GM21737 (cell line): ENCODE measurements around the gene TDRD12.
"Not testable (repeated sequence)": the region's sequence is repeated elsewhere in the genome, so short reads cannot be mapped to it uniquely, and the experiment has no call there.

Source experiments
- ATAC-seq: cut with Tn5 transposase; IDR thresholded peaks from one replicate; pipeline ENCODE4 v1.9.1; 2021; ENCODE audit warnings: mild to moderate bottlenecking, moderate library complexity; ENCODE audit not compliant: unreplicated experiment

Gene TDRD12

GRCh38 chr19:32829345-32829896, 109.9 kb downstream of the TDRD12 start:
- ATAC-seq: no peak

GRCh38 chr19:32830231-32831014, 110.9 kb downstream of the TDRD12 start:
- ATAC-seq: no peak

GRCh38 chr19:32831611-32832010, 112.0 kb downstream of the TDRD12 start:
- no peak for ATAC-seq

- not testable (repeated sequence) for ATAC-seq
Measured at GRCh38 chr19:32832094-32832493, 112.5 kb downstream of the TDRD12 start.

- not testable (repeated sequence) for ATAC-seq
Measured at GRCh38 chr19:32832825-32833224, 113.3 kb downstream of the TDRD12 start.

GRCh38 chr19:32833388-32833787, 113.8 kb downstream of the TDRD12 start:
- ATAC-seq: not testable (repeated sequence)

GRCh38 chr19:32837531-32837930, 118.0 kb downstream of the TDRD12 start:
- ATAC-seq: no peak

GRCh38 chr19:32842061-32842460, 122.5 kb downstream of the TDRD12 start:
- no peak for ATAC-seq

GRCh38 chr19:32843716-32844245, 124.2 kb downstream of the TDRD12 start:
- ATAC-seq: no peak

GRCh38 chr19:32848035-32848434, 128.5 kb downstream of the TDRD12 start:
- ATAC-seq: not testable (repeated sequence)

GRCh38 chr19:32852216-32852615, 132.6 kb downstream of the TDRD12 start:
- ATAC-seq: no peak

- ATAC-seq: not testable (repeated sequence)
Measured at GRCh38 chr19:32856818-32857217, 137.3 kb downstream of the TDRD12 start.

- ATAC-seq: no peak
Measured at GRCh38 chr19:32857584-32857983, 138.0 kb downstream of the TDRD12 start.

GRCh38 chr19:32858155-32858554, 138.6 kb downstream of the TDRD12 start:
- ATAC-seq: no peak

GRCh38 chr19:32858559-32858958, 139.0 kb downstream of the TDRD12 start:
- no peak for ATAC-seq

- ATAC-seq: no peak
Measured at GRCh38 chr19:32859591-32859990, 140.0 kb downstream of the TDRD12 start.

- no peak for ATAC-seq
Measured at GRCh38 chr19:32861596-32861995, 142.0 kb downstream of the TDRD12 start.

GRCh38 chr19:32862173-32862572, 142.6 kb downstream of the TDRD12 start:
- no peak for ATAC-seq

- no peak for ATAC-seq
Measured at GRCh38 chr19:32862741-32863140, 143.2 kb downstream of the TDRD12 start.

- ATAC-seq: no peak
Measured at GRCh38 chr19:32863301-32863700, 143.7 kb downstream of the TDRD12 start.

GRCh38 chr19:32863841-32864240, 144.3 kb downstream of the TDRD12 start:
- ATAC-seq: no peak

GRCh38 chr19:32864318-32865007, 144.9 kb downstream of the TDRD12 start:
- ATAC-seq: no peak
